HG02981 (cell line): ENCODE results near the gene CX3CR1.
A peak's percentile ranks its signal among the peaks of the same experiment; 100 is the strongest.
"Not testable (repeated sequence)": the region's sequence is repeated elsewhere in the genome, so short reads cannot be mapped to it uniquely, and the experiment has no call there.

Experiments
- ATAC-seq: cut with Tn5 transposase; IDR thresholded peaks from one replicate; pipeline ENCODE4 v1.9.1; 2021; ENCODE audit warnings: mild to moderate bottlenecking, moderate library complexity; ENCODE audit not compliant: unreplicated experiment

Gene CX3CR1

GRCh38 chr3:39279745-39280517 lies at the start of gene CX3CR1:
Gene CX3CR1, minus strand, starts transcription at chr3:39280036. Its CDS starts 13,527 bp downstream, at chr3:39266509.
- ATAC-seq = no peak

GRCh38 chr3:39329493-39329892 lies 49.7 kb upstream of the CX3CR1 start, which contains the start of gene CCR8:
Gene CCR8, plus strand, starts transcription at chr3:39329709. Its CDS starts 2,623 bp downstream, at chr3:39332332.
- no peak for ATAC-seq

- ATAC-seq = peak; percentile 60
These were observed 48.0 kb upstream of the CX3CR1 start for GRCh38 chr3:39327746-39328349.

GRCh38 chr3:39327053-39327745 lies 47.4 kb upstream of the CX3CR1 start:
- no peak for ATAC-seq

- no peak for ATAC-seq
These were observed 45.4 kb upstream of the CX3CR1 start for GRCh38 chr3:39325236-39325635.

- ATAC-seq = no peak
These were observed 43.7 kb upstream of the CX3CR1 start for GRCh38 chr3:39323494-39323893.

GRCh38 chr3:39322936-39323335 lies 43.1 kb upstream of the CX3CR1 start:
- ATAC-seq = no peak

- ATAC-seq = not testable (repeated sequence)
These were observed 42.4 kb upstream of the CX3CR1 start for GRCh38 chr3:39322209-39322715.

GRCh38 chr3:39321574-39321983 lies 41.7 kb upstream of the CX3CR1 start:
- not testable (repeated sequence) for ATAC-seq

GRCh38 chr3:39319249-39319648 lies 39.4 kb upstream of the CX3CR1 start:
- no peak for ATAC-seq

GRCh38 chr3:39318301-39318700 lies 38.5 kb upstream of the CX3CR1 start:
- ATAC-seq = no peak

GRCh38 chr3:39317571-39318169 lies 37.8 kb upstream of the CX3CR1 start:
- ATAC-seq = no peak

GRCh38 chr3:39315420-39315819 lies 35.6 kb upstream of the CX3CR1 start:
- no peak for ATAC-seq

GRCh38 chr3:39313289-39313688 lies 33.5 kb upstream of the CX3CR1 start:
- no peak for ATAC-seq

GRCh38 chr3:39302178-39302577 lies 22.3 kb upstream of the CX3CR1 start:
- ATAC-seq = no peak

- no peak for ATAC-seq
These were observed 19.4 kb upstream of the CX3CR1 start for GRCh38 chr3:39299279-39299678.

- ATAC-seq = no peak
These were observed 16.6 kb upstream of the CX3CR1 start for GRCh38 chr3:39296197-39297077.

- peak; percentile 79 for ATAC-seq
These were observed 15.4 kb upstream of the CX3CR1 start for GRCh38 chr3:39295184-39295775.

- no peak for ATAC-seq
These were observed 14.8 kb upstream of the CX3CR1 start for GRCh38 chr3:39294446-39295183.
